ENCODE measurements around the gene RPTOR. TPM values are rescaled to one million over a fixed set of nuclear protein-coding genes. Genes with fewer than 3 reads are reported as not detected.

The RPTOR gene
- total and polyA plus RNA-seq, 2 donors (not counting 3 experiments of a cell fraction or from before 2014, with no cell fraction given): 10.7 to 41.8 TPM

DNA sequence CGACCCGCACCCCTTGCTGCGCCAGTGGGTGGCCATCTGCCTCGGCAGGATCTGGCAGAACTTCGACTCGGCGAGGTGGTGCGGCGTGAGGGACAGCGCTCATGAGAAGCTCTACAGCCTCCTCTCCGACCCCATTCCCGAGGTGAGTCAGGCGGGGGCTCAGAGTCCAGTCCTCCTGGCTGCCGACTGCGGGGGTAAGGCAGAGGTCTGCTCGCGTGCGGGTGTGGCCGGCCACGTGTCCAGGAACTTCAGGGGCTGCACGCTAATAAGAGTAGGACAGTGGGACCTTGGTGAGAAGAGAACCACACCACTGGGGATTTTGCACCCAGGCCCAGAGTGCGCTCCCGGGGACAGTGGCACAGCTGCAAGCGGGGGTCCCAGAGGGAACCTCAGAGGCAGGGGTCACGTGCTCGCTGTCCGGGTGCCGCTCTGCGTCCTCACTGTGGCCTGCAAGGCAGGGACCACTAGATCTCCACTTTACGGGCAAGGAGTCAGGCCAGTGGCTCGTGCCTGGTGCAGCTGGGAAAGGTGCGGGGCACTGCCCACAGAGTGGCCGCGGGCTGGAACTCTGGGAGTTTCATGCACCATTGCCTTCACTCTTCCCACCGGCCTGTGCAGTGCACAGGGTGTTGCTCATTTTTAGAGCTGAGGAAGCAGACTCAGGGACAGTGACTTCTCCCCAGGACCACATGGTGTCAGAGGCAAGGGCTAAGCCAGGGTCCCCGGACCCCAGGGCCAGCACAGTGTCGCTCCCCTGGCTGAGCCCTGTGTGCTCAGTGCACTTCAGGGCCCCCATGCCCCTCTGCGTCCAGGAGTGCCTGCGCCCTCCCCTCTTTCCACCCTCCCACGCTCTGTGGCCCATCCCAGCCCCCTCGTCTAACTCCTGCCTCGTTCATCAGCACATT is 339.4 kb downstream of the RPTOR start:
- H3K4me2 ChIP-seq (ENCODE audit: insufficient read depth, low read length): no peak overlapping the region
- H3K79me2 ChIP-seq (ENCODE audit: control insufficient read depth, insufficient read depth, low read length): no peaks in the 10 kb centered on the region
- intact Hi-C loops (cut with micrococcal nuclease) (no loop called here), dilution Hi-C loops (cut with MboI; ENCODE audit: extremely low pct_ligation_motif_present, low sequenced_read_pairs) (no loop called here)
- H3K9ac ChIP-seq (replicated peaks; ENCODE audit: extremely low read depth, insufficient read depth, low read length): no peak overlapping the region
- H4K20me1 ChIP-seq (replicated peaks; ENCODE audit: control insufficient read depth, extremely low read depth, insufficient read depth, low read length): no peaks in the 10 kb centered on the region
- no peak for TF ChIP-seq GATA2 (IDR thresholded peaks at IDR 0.05; ENCODE audit: insufficient read depth, insufficient read length, low read depth, low read length)
- TF ChIP-seq, protein P1, sequence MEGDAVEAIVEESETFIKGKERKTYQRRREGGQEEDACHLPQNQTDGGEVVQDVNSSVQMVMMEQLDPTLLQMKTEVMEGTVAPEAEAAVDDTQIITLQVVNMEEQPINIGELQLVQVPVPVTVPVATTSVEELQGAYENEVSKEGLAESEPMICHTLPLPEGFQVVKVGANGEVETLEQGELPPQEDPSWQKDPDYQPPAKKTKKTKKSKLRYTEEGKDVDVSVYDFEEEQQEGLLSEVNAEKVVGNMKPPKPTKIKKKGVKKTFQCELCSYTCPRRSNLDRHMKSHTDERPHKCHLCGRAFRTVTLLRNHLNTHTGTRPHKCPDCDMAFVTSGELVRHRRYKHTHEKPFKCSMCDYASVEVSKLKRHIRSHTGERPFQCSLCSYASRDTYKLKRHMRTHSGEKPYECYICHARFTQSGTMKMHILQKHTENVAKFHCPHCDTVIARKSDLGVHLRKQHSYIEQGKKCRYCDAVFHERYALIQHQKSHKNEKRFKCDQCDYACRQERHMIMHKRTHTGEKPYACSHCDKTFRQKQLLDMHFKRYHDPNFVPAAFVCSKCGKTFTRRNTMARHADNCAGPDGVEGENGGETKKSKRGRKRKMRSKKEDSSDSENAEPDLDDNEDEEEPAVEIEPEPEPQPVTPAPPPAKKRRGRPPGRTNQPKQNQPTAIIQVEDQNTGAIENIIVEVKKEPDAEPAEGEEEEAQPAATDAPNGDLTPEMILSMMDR (IDR thresholded peaks at IDR 0.05; ENCODE audit: extremely low read depth in 1 of 2, insufficient read depth in 1 of 2, low read depth in 1 of 2, low read length in 2 of 2): no peak
- no peaks in the 10 kb centered on the region for H3K9me1 ChIP-seq (replicated peaks; ENCODE audit: control insufficient read depth, extremely low read depth, insufficient read depth, low read length)
- no TSS peak for BruUV-seq (replicated peaks)
- H3K27ac ChIP-seq (ENCODE audit: insufficient read depth, low read depth, low read length): no peak overlapping the region
- no peak overlapping the region for H3K4me3 ChIP-seq (replicated peaks in 1 of 3; ENCODE audit: insufficient read depth in 1 of 3, low read depth in 1 of 3, low read length in 3 of 3)
- no peaks in the 10 kb centered on the region for H3K4me1 ChIP-seq (ENCODE audit: control insufficient read depth, extremely low read depth, insufficient read depth, low read length)
- no peak overlapping the region for H2AFZ ChIP-seq (ENCODE audit: low read depth, low read length)
- FAIRE-seq (no peak), DNase-seq (ENCODE audit: low read depth, low spot score) (no peak)
- ChIA-PET CTCF (no interaction called here), POLR2A (no interaction called here)
- H3K36me3 ChIP-seq (ENCODE audit: control insufficient read depth in 2 of 2, extremely low read depth in 1 of 2, insufficient read depth in 2 of 2, low read length in 2 of 2): peaks cover 0 to 18% of the 10 kb centered on the region in 2 experiments
- H3K9me3 ChIP-seq (replicated peaks; ENCODE audit: control insufficient read depth, insufficient read depth, low read length): no peaks in the 10 kb centered on the region
- no peaks in the 10 kb centered on the region for H3K27me3 ChIP-seq (ENCODE audit: control insufficient read depth in 2 of 2, insufficient read depth in 2 of 2, low read length in 2 of 2)

GRCh38 chr17:80884811-80885210 is 340.2 kb downstream of the RPTOR start:
- H4K20me1 ChIP-seq (replicated peaks; ENCODE audit: control insufficient read depth, extremely low read depth, insufficient read depth, low read length): no peaks in the 10 kb centered on the region
- dilution Hi-C loops (cut with MboI; ENCODE audit: extremely low pct_ligation_motif_present, low sequenced_read_pairs) (no loop called here), intact Hi-C loops (cut with micrococcal nuclease) (no loop called here)
- no TSS peak for BruUV-seq (replicated peaks)
- no peaks in the 10 kb centered on the region for H3K4me1 ChIP-seq (ENCODE audit: control insufficient read depth, extremely low read depth, insufficient read depth, low read length)
- ChIA-PET POLR2A (no interaction called here), CTCF (no interaction called here)
- H3K9me1 ChIP-seq (replicated peaks; ENCODE audit: control insufficient read depth, extremely low read depth, insufficient read depth, low read length): no peaks in the 10 kb centered on the region
- no peaks in the 10 kb centered on the region for H3K79me2 ChIP-seq (ENCODE audit: control insufficient read depth, insufficient read depth, low read length)
- TF ChIP-seq JUN (IDR thresholded peaks at IDR 0.05; ENCODE audit: borderline replicate concordance, insufficient read depth, insufficient read length, low read depth): no peak
- no peaks in the 10 kb centered on the region for H3K27me3 ChIP-seq (ENCODE audit: control insufficient read depth in 2 of 2, insufficient read depth in 2 of 2, low read length in 2 of 2)
- no peak overlapping the region for H3K27ac ChIP-seq (ENCODE audit: insufficient read depth, low read depth, low read length)
- no peaks in the 10 kb centered on the region for H3K9me3 ChIP-seq (replicated peaks; ENCODE audit: control insufficient read depth, insufficient read depth, low read length)
- no peak overlapping the region for H2AFZ ChIP-seq (ENCODE audit: low read depth, low read length)
- no peak overlapping the region for H3K4me3 ChIP-seq (replicated peaks in 1 of 3; ENCODE audit: insufficient read depth in 1 of 3, low read depth in 1 of 3, low read length in 3 of 3)
- peaks cover 0 to 18% of the 10 kb centered on the region in 2 experiments for H3K36me3 ChIP-seq (ENCODE audit: control insufficient read depth in 2 of 2, extremely low read depth in 1 of 2, insufficient read depth in 2 of 2, low read length in 2 of 2)
- no peak for DNase-seq (ENCODE audit: low read depth, low spot score)
- no peak overlapping the region for H3K4me2 ChIP-seq (ENCODE audit: insufficient read depth, low read length)
- no peak overlapping the region for H3K9ac ChIP-seq (replicated peaks; ENCODE audit: extremely low read depth, insufficient read depth, low read length)
- no peak for FAIRE-seq

Data from endothelial cell of umbilical vein (primary cell).